NCI-H146 (cell line): ENCODE data around the gene PCNX4.

Experiments
- DNase-seq: peaks from one replicate; lab custom pipeline; 2025; lab: John Stamatoyannopoulos, UW

Gene PCNX4

DNA sequence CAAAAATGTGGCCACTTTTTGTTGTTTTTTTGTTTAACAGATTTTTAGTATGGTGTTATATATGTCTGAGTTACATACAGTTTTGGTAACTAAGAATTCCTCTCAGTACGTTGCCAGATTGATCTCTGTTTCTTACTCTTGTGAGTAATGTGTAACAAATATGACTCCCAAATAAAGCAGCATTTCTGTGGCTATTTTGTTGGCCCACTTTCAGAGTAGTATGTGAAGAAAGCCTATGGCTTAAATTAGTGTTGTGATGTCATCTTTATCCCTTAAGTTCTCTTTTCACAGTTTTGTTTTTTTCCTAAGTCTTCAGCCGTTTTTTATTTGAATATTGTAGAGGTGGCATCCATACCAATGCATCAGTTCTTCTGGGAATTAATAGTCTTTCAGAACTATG lies 10.7 kb downstream of the PCNX4 start:
- DNase-seq, result no peak

DNA sequence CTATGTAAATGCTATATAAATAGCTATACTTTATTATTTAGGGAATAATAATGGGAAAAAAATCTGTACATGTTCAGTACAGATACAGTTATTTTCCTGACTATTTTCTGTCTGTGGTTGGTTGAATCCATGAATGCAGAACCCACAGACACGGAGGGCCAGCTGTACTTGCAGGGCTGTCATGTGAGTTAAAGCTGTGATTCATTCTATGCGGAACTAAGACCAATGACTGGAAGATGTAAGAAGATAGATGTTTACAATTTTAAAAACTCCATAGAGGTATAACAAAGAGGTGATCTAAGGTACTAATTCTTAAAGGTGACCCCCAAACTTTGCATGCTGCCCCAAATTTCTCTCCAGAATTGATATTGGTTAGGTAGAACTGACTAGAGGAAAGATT lies 14.6 kb downstream of the PCNX4 start:
- DNase-seq, result no peak

DNA sequence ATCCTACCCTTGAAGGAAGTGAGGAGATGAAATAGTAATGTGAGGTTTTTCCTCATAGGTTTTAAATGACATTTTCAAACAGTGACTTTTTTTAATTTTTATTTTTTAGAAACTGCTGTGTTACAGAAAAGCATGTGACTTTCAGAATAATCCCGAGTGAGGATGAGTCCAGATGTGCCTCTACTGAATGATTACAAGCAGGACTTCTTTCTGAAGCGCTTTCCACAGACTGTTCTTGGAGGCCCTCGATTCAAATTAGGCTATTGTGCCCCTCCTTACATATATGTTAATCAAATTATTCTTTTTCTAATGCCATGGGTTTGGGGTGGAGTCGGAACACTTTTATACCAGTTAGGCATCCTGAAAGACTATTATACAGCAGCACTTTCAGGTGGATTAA lies 15.8 kb downstream of the PCNX4 start:
- no peak for DNase-seq

GRCh38 chr14:60111732-60112131 lies 20.0 kb downstream of the PCNX4 start:
- DNase-seq, result no peak

- no peak for DNase-seq
Observed at GRCh38 chr14:60114881-60115280, 23.2 kb downstream of the PCNX4 start.

DNA sequence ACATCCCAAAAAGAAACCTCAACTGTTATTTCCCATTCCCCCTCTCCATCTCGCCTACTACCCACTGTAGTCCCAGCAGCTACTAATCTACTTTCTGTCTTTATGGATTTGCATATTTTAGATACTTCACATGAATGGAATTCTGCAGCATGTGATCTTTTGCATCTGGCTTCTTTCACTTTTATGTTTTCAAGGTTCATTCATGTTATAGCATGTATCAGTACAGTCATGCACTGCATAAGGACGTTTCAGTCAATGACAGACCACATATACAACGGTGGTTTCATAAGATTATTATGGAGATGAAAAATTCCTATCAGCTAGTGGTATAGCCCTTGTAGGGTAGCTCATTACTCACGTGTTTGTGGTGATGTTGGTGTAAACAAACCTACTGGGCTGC lies 24.5 kb downstream of the PCNX4 start:
- DNase-seq, result no peak

- DNase-seq, result no peak
Observed at GRCh38 chr14:60125918-60126317, 34.2 kb downstream of the PCNX4 start.

- DNase-seq, result no peak
Observed at GRCh38 chr14:60133487-60133886, 41.8 kb downstream of the PCNX4 start.

DNA sequence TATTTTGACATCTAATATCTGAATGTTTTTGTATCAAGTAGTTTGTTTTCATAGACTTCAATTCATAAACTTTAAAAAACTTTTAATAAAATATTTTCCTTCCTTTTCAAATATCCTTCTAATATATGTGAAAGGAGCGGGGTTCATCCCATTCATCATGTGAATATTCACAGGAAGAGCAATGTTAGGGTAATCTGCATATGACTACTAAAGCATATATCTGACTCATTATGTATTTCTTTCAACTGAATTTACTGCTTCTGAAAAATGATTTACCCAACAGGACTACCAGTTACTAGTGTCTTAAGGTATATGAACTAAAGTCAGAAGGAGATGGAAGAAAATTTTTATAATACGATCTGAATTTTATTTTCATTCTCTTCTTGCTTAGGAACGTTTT lies 43.0 kb downstream of the PCNX4 start:
- DNase-seq, result no peak

- peak; percentile 4 for DNase-seq
Observed at GRCh38 chr14:60151715-60152114, 60.0 kb downstream of the PCNX4 start.

GRCh38 chr14:60153991-60154390 lies 62.3 kb downstream of the PCNX4 start:
- DNase-seq, result no peak

DNA sequence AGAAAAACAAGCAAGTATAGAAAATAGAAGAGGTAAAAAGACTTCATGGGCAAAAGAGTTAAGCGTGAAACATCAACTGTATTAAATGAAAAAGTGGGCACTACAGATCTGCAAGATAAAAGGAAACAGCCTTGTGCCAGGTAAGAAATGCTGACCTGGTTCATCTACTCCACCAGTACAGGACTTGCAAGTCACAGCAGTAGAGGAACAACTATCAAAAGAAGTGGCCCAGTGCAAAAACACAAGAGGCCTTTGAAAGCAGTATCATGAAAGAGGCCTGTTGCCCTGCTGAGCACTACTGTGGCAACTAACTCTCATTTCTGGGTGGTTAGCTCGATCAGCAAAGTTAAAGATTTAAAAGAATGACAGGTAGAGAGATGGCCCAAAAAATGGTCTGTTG lies 62.9 kb downstream of the PCNX4 start:
- DNase-seq, result no peak

- DNase-seq, result no peak
Observed at GRCh38 chr14:60160422-60160821, 68.7 kb downstream of the PCNX4 start.

- peak; percentile 73 for DNase-seq
Observed at GRCh38 chr14:60161196-60162107, 69.7 kb downstream of the PCNX4 start.

- DNase-seq, result peak; percentile 60
Observed at GRCh38 chr14:60163693-60164092, 72.0 kb downstream of the PCNX4 start.

GRCh38 chr14:60164404-60164711 lies 72.6 kb downstream of the PCNX4 start:
- DNase-seq, result no peak

DNA sequence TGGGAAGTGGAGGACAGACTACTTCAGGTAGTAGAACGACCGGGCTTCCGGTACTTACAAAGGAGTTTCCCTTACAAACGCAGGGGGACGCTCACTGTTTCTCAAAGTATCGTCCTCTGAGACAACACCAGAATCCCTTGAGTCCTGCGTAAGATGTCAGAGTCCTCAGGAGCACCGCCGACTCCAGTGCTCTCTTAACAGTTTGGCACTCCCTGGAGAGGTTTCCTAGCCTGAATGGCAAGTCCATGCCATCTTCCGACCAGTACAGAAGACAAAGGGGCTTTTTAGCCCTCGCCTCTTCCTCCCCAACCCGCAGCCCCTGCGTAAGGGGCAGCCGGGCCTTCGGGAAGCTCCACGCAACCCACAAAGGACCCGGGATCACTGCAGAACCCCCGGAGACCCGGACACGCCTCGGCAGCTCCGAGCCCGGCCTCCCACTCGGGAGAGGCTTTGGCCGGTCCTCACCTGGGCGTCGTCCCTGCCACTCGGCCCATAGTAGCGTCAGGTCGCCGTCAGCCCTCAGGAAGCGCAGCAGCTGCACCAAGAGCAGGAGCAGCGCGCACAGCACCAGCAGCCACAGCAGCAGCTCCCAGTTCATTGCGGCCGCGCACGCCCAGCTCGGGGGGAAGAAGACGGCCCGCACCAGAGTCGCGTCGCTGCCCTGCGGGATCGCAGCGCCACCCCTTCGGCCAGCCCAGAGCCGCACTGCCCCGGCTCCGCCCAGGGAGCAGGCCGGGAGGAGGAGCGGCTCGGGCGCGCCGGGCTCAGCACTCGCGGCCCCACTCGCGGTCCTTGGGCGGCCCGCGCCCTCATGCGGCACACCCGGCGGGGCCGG lies 73.2 kb downstream of the PCNX4 start, which contains the start of gene DHRS7:
DHRS7 (minus strand) TSS at position 687 of the 835 bp plus-strand sequence; CDS start at position 598, 89 bp downstream.
- peak; percentile 84 for DNase-seq

DNA sequence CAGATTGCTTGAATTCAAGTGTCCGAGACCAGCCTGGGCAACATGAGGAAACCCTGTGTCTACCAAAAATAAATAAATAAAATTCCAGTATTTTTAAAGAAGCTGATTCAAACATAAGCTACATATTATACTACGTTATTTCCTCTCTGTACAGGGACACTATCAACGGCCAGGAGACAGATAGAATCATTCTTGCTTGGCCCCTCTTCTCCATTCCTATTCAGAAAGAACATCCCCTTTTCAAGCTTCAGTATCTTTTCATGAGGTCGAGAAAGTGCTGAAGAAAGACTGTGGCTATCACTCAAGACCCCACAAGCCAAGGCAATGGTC lies 73.8 kb downstream of the PCNX4 start:
- DNase-seq, result no peak

- DNase-seq, result no peak
Observed at GRCh38 chr14:60166142-60166541, 74.4 kb downstream of the PCNX4 start.

- DNase-seq, result no peak
Observed at GRCh38 chr14:60169722-60170121, 78.0 kb downstream of the PCNX4 start.

DNA sequence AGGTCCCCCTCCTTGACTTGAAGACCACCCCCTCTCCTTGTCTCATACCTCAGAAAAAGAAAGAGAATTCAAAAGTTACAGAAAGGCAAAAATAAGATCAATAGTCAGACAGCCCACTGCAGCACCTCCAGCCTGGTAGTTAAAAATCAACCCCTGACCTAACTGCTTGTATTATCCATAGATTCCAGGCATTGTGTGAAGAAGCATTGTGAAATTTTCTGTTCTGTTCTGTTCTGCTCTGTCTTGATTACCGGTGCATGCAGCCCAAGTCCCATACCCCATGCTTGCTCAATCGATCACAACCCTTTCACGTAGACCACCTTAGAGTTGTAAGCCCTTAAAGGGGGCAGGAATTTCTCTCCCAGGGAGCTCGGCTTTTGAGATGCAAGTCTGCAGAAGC lies 79.2 kb downstream of the PCNX4 start:
- DNase-seq, result no peak

- no peak for DNase-seq
Observed at GRCh38 chr14:60171690-60172089, 80.0 kb downstream of the PCNX4 start.
